ENCODE results near the gene NDFIP2. TPM values are rescaled to one million over a fixed set of nuclear protein-coding genes. Genes with fewer than 3 reads are reported as not detected.
A peak's percentile ranks its signal among the peaks of the same experiment; 100 is the strongest.

The NDFIP2 gene
- total RNA-seq, 1 donor: 41.0 TPM

GRCh38 chr13:79512950-79513349 lies 32.0 kb downstream of the NDFIP2 start:
- H3K4me3 ChIP-seq (ENCODE audit: low read depth, low read length): no peak overlapping the region
- TF ChIP-seq CTCF (IDR thresholded peaks at IDR 0.05; ENCODE audit: insufficient read depth, low read length): no peak

GRCh38 chr13:79516595-79516994 lies 35.6 kb downstream of the NDFIP2 start:
- no peak overlapping the region for H3K4me3 ChIP-seq (ENCODE audit: low read depth, low read length)
- no peak for TF ChIP-seq CTCF (IDR thresholded peaks at IDR 0.05; ENCODE audit: insufficient read depth, low read length)
- DNase-seq (ENCODE audit: low read depth): no peak

More at GRCh38 chr13:79512950-79513349, 32.0 kb downstream of the NDFIP2 start:
- DNase-seq (ENCODE audit: low read depth): no peak

GRCh38 chr13:79519255-79519654 lies 38.3 kb downstream of the NDFIP2 start:
- H3K4me3 ChIP-seq (ENCODE audit: low read depth, low read length): no peak overlapping the region
- no peak for TF ChIP-seq CTCF (IDR thresholded peaks at IDR 0.05; ENCODE audit: insufficient read depth, low read length)
- DNase-seq (ENCODE audit: low read depth): peak; percentile 24

GRCh38 chr13:79522583-79522982 lies 41.6 kb downstream of the NDFIP2 start:
- H3K4me3 ChIP-seq (ENCODE audit: low read depth, low read length): no peak overlapping the region
- TF ChIP-seq CTCF (IDR thresholded peaks at IDR 0.05; ENCODE audit: insufficient read depth, low read length): no peak
- peak; percentile 41 for DNase-seq (ENCODE audit: low read depth)

- no peak for TF ChIP-seq CTCF (IDR thresholded peaks at IDR 0.05; ENCODE audit: insufficient read depth, low read length)
Observed at GRCh38 chr13:79525064-79525857, 44.3 kb downstream of the NDFIP2 start.

GRCh38 chr13:79527698-79528097 lies 46.7 kb downstream of the NDFIP2 start:
- DNase-seq (ENCODE audit: low read depth): no peak
- TF ChIP-seq CTCF (IDR thresholded peaks at IDR 0.05; ENCODE audit: insufficient read depth, low read length): no peak

More at GRCh38 chr13:79525064-79525857, 44.3 kb downstream of the NDFIP2 start:
- no peak for DNase-seq (ENCODE audit: low read depth)
- H3K4me3 ChIP-seq (ENCODE audit: low read depth, low read length): no peak overlapping the region

More at GRCh38 chr13:79527698-79528097, 46.7 kb downstream of the NDFIP2 start:
- no peak overlapping the region for H3K4me3 ChIP-seq (ENCODE audit: low read depth, low read length)
